NT2/D1 (cell line): ENCODE measurements around the gene CDC42BPG.

Experiments used
- SUZ12 ChIP-seq: IDR thresholded peaks from 2 replicates; pipeline ENCODE4 v1.6.1; 2011; ENCODE audit not compliant: insufficient read length, insufficient read depth; ENCODE audit errors: extremely low read depth
- YY1 ChIP-seq: IDR thresholded peaks from 2 replicates; pipeline ENCODE4 v1.6.1; 2011; ENCODE audit not compliant: insufficient read length, insufficient read depth
- ZNF274 ChIP-seq: IDR thresholded peaks from 2 replicates; pipeline ENCODE4 v1.6.1; 2011; ENCODE audit warnings: mild to moderate bottlenecking, low read depth, low read length

DNA sequence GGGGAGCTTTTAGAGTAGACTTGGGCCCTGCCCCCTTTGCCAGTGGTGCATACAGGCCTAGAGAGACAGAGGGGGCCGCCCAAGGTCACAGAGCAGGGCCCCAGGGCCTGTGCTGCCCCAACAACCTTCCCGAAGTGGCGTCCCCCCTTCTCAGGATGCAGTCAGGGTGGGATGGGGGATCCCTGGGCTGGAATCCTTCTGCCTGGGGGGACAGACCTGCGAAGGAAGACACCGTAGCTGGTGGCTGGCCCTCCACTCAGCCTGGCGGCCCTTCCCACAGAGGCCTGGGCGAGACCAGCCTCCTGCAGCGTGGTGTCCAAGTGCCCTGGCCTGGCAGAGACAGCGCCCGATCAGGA lies 48.4 kb upstream of the CDC42BPG start:
- TF ChIP-seq YY1 (no peak), SUZ12 (no peak), ZNF274 (no peak)
